HG03039 (cell line): ENCODE results near the gene HTR6.

Experiments used
- ATAC-seq: cut with Tn5 transposase; IDR thresholded peaks from one replicate; pipeline ENCODE4 v1.9.1; 2021; ENCODE audit warnings: mild to moderate bottlenecking, moderate library complexity; ENCODE audit not compliant: unreplicated experiment

Gene HTR6

GRCh38 chr1:19717467-19717866, 52.8 kb downstream of the HTR6 start:
- ATAC-seq, result no peak

GRCh38 chr1:19720174-19720573, 55.5 kb downstream of the HTR6 start:
- no peak for ATAC-seq

- no peak for ATAC-seq
Measured at GRCh38 chr1:19720973-19721372, 56.3 kb downstream of the HTR6 start.

- ATAC-seq, result no peak
Measured at GRCh38 chr1:19723874-19724273, 59.2 kb downstream of the HTR6 start.

- no peak for ATAC-seq
Measured at GRCh38 chr1:19725606-19726005, 60.9 kb downstream of the HTR6 start.

GRCh38 chr1:19728413-19729145, 63.9 kb downstream of the HTR6 start:
- ATAC-seq, result no peak

- ATAC-seq, result no peak
Measured at GRCh38 chr1:19730232-19730631, 65.6 kb downstream of the HTR6 start.
